GM12873 (cell line): ENCODE measurements around the gene GSK3B.

Source experiments
- CTCF ChIP-seq: IDR thresholded peaks from 2 replicates; pipeline ENCODE4 v1.5.1; 2012; ENCODE audit warnings: low read depth, mild to moderate bottlenecking, moderate library complexity, low read length, control low read depth; ENCODE audit not compliant: insufficient read depth; ENCODE audit errors: missing control alignments

GSK3B gene

GRCh38 chr3:119884161-119884557 is 210.1 kb downstream of the GSK3B start:
- TF ChIP-seq CTCF, result no peak

GRCh38 chr3:119883461-119884160 is 210.6 kb downstream of the GSK3B start:
- TF ChIP-seq CTCF, result no peak

- no peak for TF ChIP-seq CTCF
Measured at GRCh38 chr3:119880966-119881365, 213.3 kb downstream of the GSK3B start.

GRCh38 chr3:119873646-119874045 is 220.6 kb downstream of the GSK3B start:
- TF ChIP-seq CTCF, result no peak

- no peak for TF ChIP-seq CTCF
Measured at GRCh38 chr3:119872773-119873172, 221.5 kb downstream of the GSK3B start.

- TF ChIP-seq CTCF, result no peak
Measured at GRCh38 chr3:119871571-119871970, 222.7 kb downstream of the GSK3B start.

GRCh38 chr3:119870512-119870911 is 223.7 kb downstream of the GSK3B start:
- no peak for TF ChIP-seq CTCF
